ENCODE measurements around the gene TNNC1.

GRCh38 chr3:52422669-52423068, 31.2 kb downstream of the TNNC1 start:
- TF ChIP-seq NFE2L1 (tag; IDR thresholded peaks at IDR 0.05; ENCODE audit: borderline replicate concordance, low read depth) (no peak), PRMT5 (CRISPR knock-in tag; IDR thresholded peaks at IDR 0.05) (no peak), HDAC1 (IDR thresholded peaks at IDR 0.05) (no peak), ZBTB2 (IDR thresholded peaks at IDR 0.05) (no peak), ZBTB49 (CRISPR knock-in tag; IDR thresholded peaks at IDR 0.05; ENCODE audit: borderline replicate concordance) (no peak), YY1 (IDR thresholded peaks at IDR 0.05; ENCODE audit: borderline replicate concordance in 1 of 3, control insufficient read depth in 1 of 3, extremely low read depth in 1 of 3, insufficient read depth in 3 of 3, insufficient read length in 1 of 3, insufficient replicate concordance in 2 of 3, low read depth in 1 of 3, low read length in 2 of 3) (no peak), GABPA (tag; conservative IDR thresholded peaks at IDR 0.05; ENCODE audit: low read depth) (no peak), GABPB2 (CRISPR knock-in tag; conservative IDR thresholded peaks at IDR 0.05) (no peak), BCL6 (CRISPR knock-in tag; IDR thresholded peaks at IDR 0.05) (no peak), CTCF (IDR thresholded peaks at IDR 0.05 in 2 of 3, conservative IDR thresholded peaks at IDR 0.05 in 1 of 3; ENCODE audit: insufficient read depth in 2 of 3, low read depth in 1 of 3, low read length in 3 of 3) (no peak), E2F6 (IDR thresholded peaks at IDR 0.05; ENCODE audit: borderline replicate concordance in 1 of 2, extremely low read depth in 1 of 2, insufficient read depth in 1 of 2, insufficient read length in 1 of 2, low read depth in 1 of 2, low read length in 1 of 2, poor library complexity in 1 of 2, severe bottlenecking in 1 of 2) (no peak), ESRRA (IDR thresholded peaks at IDR 0.05; ENCODE audit: borderline replicate concordance, low read depth) (no peak)

Data from K562 (cell line).